Vagina (tissue), 2 donors: ENCODE data around the gene PDCD10. TPM values are rescaled to one million over a fixed set of nuclear protein-coding genes. Genes with fewer than 3 reads are reported as not detected.

Experiments used
- DNase-seq, 2 donors: peaks; one replicate each; pipeline ENCODE4 v3.0.0-alpha.2; 2017; ENCODE audit errors: extremely low spot score in 2 of 2
- H3K27ac ChIP-seq: fragments of 200-600 bp; sonication (generic); one replicate; pipeline ENCODE4 v1.5.1; 2019
- H3K27me3 ChIP-seq: fragments of 200-600 bp; sonication (generic); one replicate; pipeline ENCODE4 v1.5.1; 2019
- H3K36me3 ChIP-seq, 2 donors: fragments of 200-600 bp; sonication (generic); one replicate each; pipeline ENCODE4 v1.5.1; 2017 to 2019
- H3K4me1 ChIP-seq: fragments of 200-600 bp; sonication (generic); one replicate; pipeline ENCODE4 v1.5.1; 2019
- H3K4me3 ChIP-seq, 2 donors: fragments of 200-600 bp; sonication (generic); 1 replicate in 1 of 2; 2 replicates in 1 of 2; pipeline ENCODE4 v1.5.1; 2016 to 2019
- H3K9me3 ChIP-seq: fragments of 200-600 bp; sonication (generic); one replicate; pipeline ENCODE4 v1.5.1; 2019
- CTCF ChIP-seq, 3 experiments: fragments of 450-650 bp in 2 of 3; fragments of 200-600 bp in 1 of 3; sonication (generic) in 1 of 3; IDR thresholded peaks; one replicate each; pipeline ENCODE4 v1.5.1; 2017 to 2019; ENCODE audit warnings: antibody characterized with exemption in 3 of 3, mild to moderate bottlenecking in 2 of 3, moderate library complexity in 2 of 3
- POLR2A ChIP-seq, 2 donors: fragments of 450-650 bp; IDR thresholded peaks; one replicate each; pipeline ENCODE4 v1.6.1; 2017; ENCODE audit warnings: antibody characterized with exemption in 2 of 2, mild to moderate bottlenecking in 2 of 2, moderate library complexity in 2 of 2
- POLR2AphosphoS5 ChIP-seq, 2 donors: sonication (generic); formaldehyde crosslinking; IDR thresholded peaks; one replicate each; pipeline ENCODE4 v1.9.0; 2017; ENCODE audit warnings: antibody characterized with exemption in 2 of 2, mild to moderate bottlenecking in 2 of 2, low read depth in 1 of 2; ENCODE audit not compliant: insufficient read depth in 1 of 2
- intact Hi-C: fragments of 100-400 bp; cut with DNase I; formaldehyde crosslinking; loops from one replicate; pipeline ENCODE4 v1.15.1; 2023
- total RNA-seq: library from RNA; depleted of rRNA; stranded (reverse); fragments of >200 nt; gene quantifications from one replicate; pipeline ENCODE4 v1.2.3, GENCODE V29; 2016

Gene PDCD10
- total RNA-seq, 1 donor from 2014 or later = 71.7 TPM

DNA sequence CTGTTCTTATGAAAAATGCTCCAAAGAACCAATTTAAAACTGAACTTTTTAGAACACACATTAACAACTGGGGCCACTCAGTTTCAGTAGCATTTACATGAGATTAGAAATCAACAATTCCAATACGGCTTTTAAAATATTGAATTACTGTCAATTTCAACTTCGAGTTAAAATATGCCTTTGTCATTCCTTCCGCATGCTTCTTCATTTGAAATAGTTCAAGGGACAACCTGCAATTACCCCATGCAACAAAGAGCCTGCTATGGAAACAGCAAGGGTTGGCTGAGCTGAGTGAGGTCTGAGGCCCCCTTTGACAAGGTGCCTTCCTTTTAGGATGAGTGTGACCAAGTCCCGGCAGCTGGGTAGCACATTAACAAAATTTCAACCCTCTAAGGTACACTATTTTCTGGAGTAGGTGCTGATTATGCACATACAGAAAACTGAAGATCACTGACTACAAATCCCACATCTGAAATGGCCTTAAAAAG, 11.6 kb downstream of the PDCD10 start:
- no peak for DNase-seq
- Histone ChIP-seq H3K4me1 (no peaks in the 10 kb centered on the region), H3K36me3 (peaks cover 0 to 18% of the 10 kb centered on the region in 2 donors), H3K9me3 (no peaks in the 10 kb centered on the region), H3K27ac (no peak overlapping the region), H3K27me3 (no peaks in the 10 kb centered on the region), H3K4me3 (no peak overlapping the region)
- intact Hi-C loops = no loop called here
- no peak for TF ChIP-seq CTCF (IDR thresholded peaks at IDR 0.05)
- no peak for TF ChIP-seq POLR2AphosphoS5 (IDR thresholded peaks at IDR 0.05; ENCODE audit: insufficient read depth in 1 of 2, low read depth in 1 of 2)
- no peak for TF ChIP-seq POLR2A (IDR thresholded peaks at IDR 0.05)

GRCh38 chr3:167718582-167718981, 16.1 kb downstream of the PDCD10 start:
- H3K27me3 ChIP-seq = no peaks in the 10 kb centered on the region
- H3K27ac ChIP-seq = no peak overlapping the region
- H3K4me3 ChIP-seq = no peak overlapping the region
- DNase-seq = no peak
- no peaks in the 10 kb centered on the region for H3K9me3 ChIP-seq
- intact Hi-C loops = no loop called here
- peaks cover 0 to 24% of the 10 kb centered on the region in 2 donors for H3K36me3 ChIP-seq
- H3K4me1 ChIP-seq = no peaks in the 10 kb centered on the region
- TF ChIP-seq CTCF (IDR thresholded peaks at IDR 0.05) (no peak), POLR2A (IDR thresholded peaks at IDR 0.05) (no peak), POLR2AphosphoS5 (IDR thresholded peaks at IDR 0.05; ENCODE audit: insufficient read depth in 1 of 2, low read depth in 1 of 2) (no peak)

- DNase-seq = no peak
- Histone ChIP-seq H3K27me3 (no peaks in the 10 kb centered on the region), H3K9me3 (no peaks in the 10 kb centered on the region), H3K36me3 (peaks cover 0 to 24% of the 10 kb centered on the region in 2 donors), H3K4me1 (no peaks in the 10 kb centered on the region), H3K27ac (no peak overlapping the region), H3K4me3 (no peak overlapping the region)
- intact Hi-C loops = no loop called here
- TF ChIP-seq POLR2A (IDR thresholded peaks at IDR 0.05) (no peak), POLR2AphosphoS5 (IDR thresholded peaks at IDR 0.05; ENCODE audit: insufficient read depth in 1 of 2, low read depth in 1 of 2) (no peak), CTCF (IDR thresholded peaks at IDR 0.05) (no peak)
Measured at GRCh38 chr3:167716920-167717319, 17.8 kb downstream of the PDCD10 start.

- DNase-seq = no peak
- no peak overlapping the region for H3K4me3 ChIP-seq
- H3K9me3 ChIP-seq = no peaks in the 10 kb centered on the region
Measured at GRCh38 chr3:167714871-167715270, 19.8 kb downstream of the PDCD10 start.

More at GRCh38 chr3:167714871-167715270, 19.8 kb downstream of the PDCD10 start:
- Histone ChIP-seq H3K27ac (no peak overlapping the region), H3K4me1 (no peaks in the 10 kb centered on the region), H3K27me3 (no peaks in the 10 kb centered on the region), H3K36me3 (peaks cover 0 to 32% of the 10 kb centered on the region in 2 donors)
- intact Hi-C loops = no loop called here
- TF ChIP-seq POLR2A (IDR thresholded peaks at IDR 0.05) (no peak), CTCF (IDR thresholded peaks at IDR 0.05) (no peak), POLR2AphosphoS5 (IDR thresholded peaks at IDR 0.05; ENCODE audit: insufficient read depth in 1 of 2, low read depth in 1 of 2) (no peak)
